Gastrocnemius medialis (tissue), 4 donors: ENCODE results near the gene CDC14B.

ENCODE experiments used
- CTCF ChIP-seq, 5 experiments: fragments of 450-650 bp in 3 of 5; fragments of 200-600 bp in 2 of 5; sonication (generic) in 2 of 5; IDR thresholded peaks in 4 of 5; conservative IDR thresholded peaks in 1 of 5; 1 replicate in 4 of 5; 2 replicates in 1 of 5; pipeline ENCODE4 v1.5.1; 2016 to 2019; ENCODE audit warnings: antibody characterized with exemption in 5 of 5, mild to moderate bottlenecking in 3 of 5, moderate library complexity in 3 of 5
- POLR2A ChIP-seq, 2 donors: fragments of 450-650 bp; IDR thresholded peaks; one replicate each; pipeline ENCODE4 v1.6.1; 2017; ENCODE audit warnings: antibody characterized with exemption in 2 of 2, mild to moderate bottlenecking in 2 of 2, moderate library complexity in 2 of 2

- TF ChIP-seq CTCF (IDR thresholded peaks at IDR 0.05 in 4 of 5, conservative IDR thresholded peaks at IDR 0.05 in 1 of 5), result no peak
- TF ChIP-seq POLR2A (IDR thresholded peaks at IDR 0.05), result no peak
Measured at GRCh38 chr9:96609732-96610131, 9.9 kb downstream of the CDC14B start.
